GM12891 (cell line): ENCODE data around the gene DNAH17.

ENCODE experiments used
- PAX5 ChIP-seq: IDR thresholded peaks from 2 replicates; pipeline ENCODE4 v1.6.1; 2011; ENCODE audit warnings: low read length, moderate library complexity, mild to moderate bottlenecking; ENCODE audit not compliant: insufficient read depth, severe bottlenecking
- POLR2A ChIP-seq: IDR thresholded peaks from 2 replicates; pipeline ENCODE4 v1.6.1; 2011; ENCODE audit warnings: low read depth, low read length, control low read depth
- POLR2AphosphoS5 ChIP-seq: IDR thresholded peaks from 2 replicates; pipeline ENCODE4 v1.6.1; 2011; ENCODE audit warnings: low read depth, low read length, control low read depth
- POU2F2 ChIP-seq: IDR thresholded peaks from 2 replicates; pipeline ENCODE4 v1.6.1; 2011; ENCODE audit warnings: low read depth, mild to moderate bottlenecking, control low read depth, low read length, moderate library complexity
- SPI1 ChIP-seq: IDR thresholded peaks from 2 replicates; pipeline ENCODE4 v1.6.1; 2011; ENCODE audit warnings: low read depth, low read length, control low read depth

- no peak for TF ChIP-seq POLR2A
- no peak for TF ChIP-seq POLR2AphosphoS5
- TF ChIP-seq SPI1: no peak
- no peak for TF ChIP-seq POU2F2
- no peak for TF ChIP-seq PAX5
Measured at GRCh38 chr17:78558989-78559388, 18.2 kb downstream of the DNAH17 start.
